GM21786 (cell line): ENCODE measurements around the gene TPPP.

Source experiments
- ATAC-seq: cut with Tn5 transposase; IDR thresholded peaks from one replicate; pipeline ENCODE4 v1.9.1; 2021; ENCODE audit not compliant: unreplicated experiment

TPPP gene

GRCh38 chr5:665956-666711 is 27.0 kb downstream of the TPPP start:
- ATAC-seq: no peak

DNA sequence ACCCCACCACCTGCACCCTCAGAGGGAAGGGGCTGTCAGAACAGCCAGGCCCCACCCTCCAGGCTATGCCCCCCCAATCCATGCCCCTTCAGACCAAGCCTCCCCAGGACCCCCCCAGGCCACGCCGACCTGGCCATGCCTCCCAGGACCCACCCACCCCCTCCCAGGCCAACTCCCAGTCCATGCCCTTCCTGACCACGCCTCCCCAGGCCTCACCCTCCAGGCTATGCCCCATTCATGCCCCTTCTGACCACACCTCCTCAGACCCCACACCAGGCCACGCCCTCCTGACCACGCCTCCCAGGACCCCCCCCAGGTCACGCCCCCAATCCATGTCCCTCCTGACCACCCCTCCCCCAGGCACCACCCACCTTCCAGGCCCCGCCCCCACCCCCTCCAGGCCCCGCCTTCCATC is 27.6 kb downstream of the TPPP start:
- ATAC-seq: no peak

- no peak for ATAC-seq
These were observed 28.2 kb downstream of the TPPP start for GRCh38 chr5:664994-665360.

DNA sequence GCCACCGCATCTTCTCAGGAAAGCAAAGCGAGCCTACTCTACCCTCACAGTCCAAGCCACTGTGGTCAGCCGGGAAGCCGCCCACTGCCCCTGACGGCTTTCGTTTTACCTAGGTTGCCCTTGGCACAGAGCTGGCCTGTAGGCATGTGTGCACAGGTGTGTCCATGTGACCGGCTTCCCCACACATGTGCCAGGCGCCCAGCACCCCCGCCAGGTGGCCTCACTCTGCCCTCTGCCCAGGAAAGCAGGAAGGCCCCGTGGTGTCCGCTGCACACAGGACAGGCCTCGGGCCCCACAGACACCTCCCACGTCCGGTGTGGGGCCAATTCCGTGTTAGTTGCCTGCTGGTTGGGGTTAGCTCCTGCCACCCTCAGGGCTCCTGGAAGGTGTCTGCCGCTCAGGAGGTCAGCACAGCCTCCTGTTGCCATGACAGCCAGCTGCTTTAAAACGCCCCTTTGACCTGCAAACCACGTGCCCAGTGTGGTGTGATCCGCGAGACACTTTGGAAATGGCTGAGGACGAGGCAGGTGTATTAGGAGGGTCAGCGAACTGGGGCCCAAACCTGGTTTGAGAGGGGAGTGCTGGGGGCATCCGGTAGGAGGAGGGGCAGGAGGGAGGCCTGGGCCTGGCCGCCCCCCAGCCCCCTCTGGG is 28.7 kb downstream of the TPPP start:
- no peak for ATAC-seq

DNA sequence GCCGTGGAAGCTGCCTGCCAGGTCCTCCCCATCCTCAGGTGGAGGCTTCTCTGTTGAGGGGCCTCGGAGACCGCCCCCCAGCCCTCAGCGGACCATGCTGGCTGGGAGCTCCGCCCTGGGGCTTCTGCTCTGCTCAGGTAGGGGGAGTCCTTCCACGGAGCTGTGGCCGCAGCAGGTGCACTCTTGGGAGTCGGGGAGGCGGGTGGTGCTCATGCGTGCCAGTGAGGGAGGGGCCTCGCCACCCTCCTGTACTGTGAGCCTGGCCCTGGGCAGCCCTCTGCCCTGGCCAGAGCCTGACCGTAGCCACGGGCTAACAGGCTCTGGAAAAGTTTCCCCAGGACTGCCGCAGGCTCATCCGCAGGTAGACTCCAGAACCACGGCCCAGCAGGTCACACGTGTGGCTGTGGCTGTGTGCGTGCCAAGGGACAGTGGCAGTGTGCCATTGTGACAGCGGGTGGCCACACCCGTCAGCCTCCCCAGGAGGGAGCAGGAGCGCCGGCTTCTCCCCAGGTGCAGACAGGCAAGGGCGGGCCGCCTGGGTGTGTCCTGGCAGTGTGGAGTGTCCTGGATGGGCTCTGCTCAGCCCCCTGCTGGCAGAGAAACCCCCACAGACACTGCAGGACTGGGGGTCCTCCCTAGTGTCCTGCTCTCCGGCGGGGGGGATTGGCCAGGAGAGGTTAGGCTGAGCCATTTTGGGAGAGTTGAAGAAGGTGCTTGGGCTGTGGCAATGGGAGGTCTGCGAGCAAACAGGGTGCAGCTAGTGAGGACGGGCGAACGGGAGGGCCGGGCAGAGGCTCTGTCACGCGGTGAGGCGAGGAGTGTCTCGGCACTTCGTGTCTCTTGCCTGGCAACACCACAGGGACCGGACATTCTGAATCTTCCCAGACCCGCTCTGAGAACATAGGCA is 29.5 kb downstream of the TPPP start:
- ATAC-seq: no peak

- no peak for ATAC-seq
These were observed 30.3 kb downstream of the TPPP start for GRCh38 chr5:662751-663435.

DNA sequence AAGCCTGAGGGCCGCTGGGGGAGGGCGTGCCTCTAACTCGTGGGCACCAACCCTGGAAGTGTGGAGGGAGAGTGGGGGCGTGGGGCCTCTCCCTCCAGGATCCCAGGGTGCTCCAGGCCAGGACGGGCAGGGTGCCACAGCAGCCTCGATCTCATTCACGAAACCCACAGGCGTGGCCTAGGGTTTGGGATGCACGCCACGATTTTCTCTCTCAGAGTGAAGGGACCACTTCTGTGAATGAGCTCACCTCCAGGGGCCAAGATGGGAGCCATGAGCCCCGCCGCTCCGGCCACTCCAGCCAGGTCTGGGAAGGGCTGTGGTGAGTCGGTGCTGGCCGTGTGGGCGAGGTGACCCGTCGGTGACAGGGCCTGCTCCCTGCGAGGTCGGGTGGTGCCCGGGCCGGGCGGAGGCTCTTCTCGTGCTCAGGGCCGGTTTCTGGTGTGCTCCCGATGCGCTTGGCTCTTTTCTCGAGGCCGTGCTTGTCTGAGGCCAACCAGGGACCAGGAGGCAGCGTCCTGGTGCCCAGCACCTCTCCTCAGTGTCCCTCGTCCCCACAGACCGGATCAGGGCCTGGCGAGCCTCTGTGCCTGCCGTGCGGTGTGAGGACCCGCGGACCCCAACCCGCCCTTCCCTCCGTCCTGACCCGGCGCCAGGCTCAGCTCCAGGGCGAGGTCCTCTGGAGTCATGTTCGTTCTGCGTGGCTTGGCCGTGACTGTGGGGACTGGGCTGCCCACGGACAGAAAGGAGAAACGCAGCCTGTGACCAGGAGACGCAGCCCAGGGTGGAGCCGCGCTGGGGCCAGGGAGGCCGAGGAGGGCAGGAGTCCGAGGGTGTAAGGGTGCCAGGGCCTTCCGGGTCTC is 31.0 kb downstream of the TPPP start:
- no peak for ATAC-seq

DNA sequence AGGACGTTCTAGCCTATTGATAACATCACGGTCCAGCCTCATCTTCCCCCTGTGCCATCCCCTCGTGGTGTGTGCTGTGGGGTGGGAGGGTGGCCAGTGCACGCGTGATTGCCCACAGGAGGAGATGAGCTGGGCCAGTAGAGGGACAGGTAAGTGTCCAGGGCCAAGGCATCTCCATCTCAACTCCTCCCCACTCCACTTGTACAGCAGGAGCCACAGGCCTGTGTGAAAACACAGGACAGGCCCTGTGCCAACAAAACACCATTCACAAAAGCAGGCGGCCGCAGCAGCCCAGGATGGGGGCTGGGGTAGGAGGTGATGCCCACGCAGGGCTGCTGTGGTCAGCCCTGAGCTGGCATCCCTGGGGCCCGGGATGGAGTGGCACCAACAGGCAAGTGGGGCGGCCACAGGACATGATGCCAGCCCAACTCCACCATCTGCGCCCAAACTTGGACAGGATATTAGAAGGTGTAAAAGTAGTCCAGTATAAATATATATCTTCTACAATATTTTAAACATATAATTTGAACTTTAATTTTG is 32.6 kb downstream of the TPPP start:
- no peak for ATAC-seq

DNA sequence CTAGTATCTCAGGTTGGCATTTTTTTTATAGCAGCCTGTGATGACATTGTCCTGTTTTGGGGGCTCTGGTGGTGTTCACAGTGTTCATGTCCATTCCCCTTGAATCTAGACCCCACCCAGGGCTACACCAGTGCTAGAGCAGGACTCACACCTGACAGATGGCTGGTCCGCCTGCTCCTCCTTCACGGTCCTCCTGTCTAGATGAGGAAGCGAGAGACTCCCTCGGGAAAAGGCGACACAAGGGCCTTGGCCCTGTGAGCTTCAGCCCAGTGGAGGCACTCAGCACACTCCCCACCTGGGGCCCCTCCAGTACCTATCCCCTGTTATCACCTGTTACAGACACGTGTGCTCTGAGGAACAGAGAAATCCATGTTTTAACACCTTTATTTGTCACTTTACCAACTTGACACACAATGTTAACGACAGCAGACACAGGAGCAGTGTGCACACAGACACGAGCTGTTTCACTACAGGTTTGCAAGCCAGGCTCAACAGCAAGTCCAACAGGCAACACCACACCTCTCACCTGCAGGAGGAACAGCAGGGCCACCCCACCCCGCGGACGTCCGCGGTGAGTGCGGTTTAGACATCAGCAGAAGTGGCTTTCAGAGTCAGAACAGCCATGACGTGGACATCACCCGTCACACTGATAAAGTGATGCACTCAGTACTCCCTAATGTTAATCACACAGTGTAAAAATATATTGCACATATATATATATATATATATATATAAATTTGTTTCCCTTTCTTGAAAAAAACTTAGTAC is 33.5 kb downstream of the TPPP start:
- ATAC-seq: no peak

- ATAC-seq: no peak
These were observed 35.0 kb downstream of the TPPP start for GRCh38 chr5:658103-658502.

GRCh38 chr5:657570-657969 is 35.6 kb downstream of the TPPP start:
- ATAC-seq: no peak

DNA sequence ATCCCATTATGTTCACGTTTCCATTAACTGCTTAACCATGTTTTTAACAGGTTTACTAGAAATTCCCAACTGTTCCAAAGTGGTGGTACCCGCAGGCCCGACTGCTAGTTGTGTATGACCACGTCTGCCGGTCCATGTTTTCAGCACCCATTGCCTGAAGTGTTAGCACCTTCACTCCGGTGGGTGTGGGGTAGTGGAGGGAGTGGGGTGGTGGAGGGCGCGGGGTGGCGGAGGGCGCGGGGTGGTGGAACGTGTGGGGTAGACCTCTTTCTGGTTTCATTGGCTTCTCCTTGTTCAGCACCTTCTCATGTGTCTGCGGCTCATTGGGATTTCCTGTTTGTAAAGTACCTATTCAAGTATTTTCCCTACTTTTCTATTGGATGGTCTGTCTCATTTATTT is 37.7 kb downstream of the TPPP start:
- no peak for ATAC-seq

- ATAC-seq: no peak
These were observed 38.9 kb downstream of the TPPP start for GRCh38 chr5:654071-654778.

DNA sequence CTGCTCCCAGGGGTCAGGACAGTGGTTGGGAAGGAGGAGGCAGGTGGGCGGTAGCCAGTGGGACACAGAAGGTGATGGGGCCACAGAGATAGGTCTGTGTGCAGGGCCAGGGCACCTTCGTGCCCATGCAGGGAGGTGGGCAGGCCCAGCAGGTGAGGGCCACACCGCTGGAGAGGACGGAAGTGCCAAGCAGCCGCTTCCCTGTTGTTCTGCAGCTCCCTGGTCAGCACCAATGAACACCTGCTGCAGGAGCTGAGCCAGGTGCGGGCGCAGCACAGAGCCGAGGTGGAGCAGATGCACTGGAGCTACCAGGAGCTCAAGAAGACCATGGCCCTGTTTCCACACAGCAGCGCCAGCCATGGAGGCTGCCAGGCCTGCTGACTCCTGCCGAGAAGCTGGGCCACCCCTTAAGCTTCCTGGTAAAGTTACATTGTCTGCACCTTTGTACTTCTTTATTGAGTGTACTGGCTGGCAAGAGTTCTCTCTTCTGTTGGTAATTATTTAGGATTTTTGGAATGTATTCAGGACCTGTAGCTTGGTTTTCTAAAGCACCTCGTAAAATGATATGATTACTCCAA is 40.3 kb downstream of the TPPP start:
- ATAC-seq: no peak

- ATAC-seq: no peak
These were observed 41.1 kb downstream of the TPPP start for GRCh38 chr5:652023-652515.

- no peak for ATAC-seq
These were observed 41.7 kb downstream of the TPPP start for GRCh38 chr5:651296-652022.

GRCh38 chr5:647727-648126 is 45.4 kb downstream of the TPPP start:
- ATAC-seq: no peak
